Stimulated activated CD8-positive, alpha-beta memory T cell treated with anti-CD3 and anti-CD28 coated beads, Interleukin-7, amount 100 ng/mL, for 1 hour (primary cell): ENCODE data around the gene SRPX.

Source experiments
- DNase-seq, 2 donors: peaks; one replicate each; pipeline ENCODE4 v3.0.0-alpha.2; 2020; ENCODE audit warnings: low read depth in 2 of 2

SRPX gene, protein sequence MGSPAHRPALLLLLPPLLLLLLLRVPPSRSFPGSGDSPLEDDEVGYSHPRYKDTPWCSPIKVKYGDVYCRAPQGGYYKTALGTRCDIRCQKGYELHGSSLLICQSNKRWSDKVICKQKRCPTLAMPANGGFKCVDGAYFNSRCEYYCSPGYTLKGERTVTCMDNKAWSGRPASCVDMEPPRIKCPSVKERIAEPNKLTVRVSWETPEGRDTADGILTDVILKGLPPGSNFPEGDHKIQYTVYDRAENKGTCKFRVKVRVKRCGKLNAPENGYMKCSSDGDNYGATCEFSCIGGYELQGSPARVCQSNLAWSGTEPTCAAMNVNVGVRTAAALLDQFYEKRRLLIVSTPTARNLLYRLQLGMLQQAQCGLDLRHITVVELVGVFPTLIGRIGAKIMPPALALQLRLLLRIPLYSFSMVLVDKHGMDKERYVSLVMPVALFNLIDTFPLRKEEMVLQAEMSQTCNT

GRCh38 chrX:38220415-38221390 is at the start of gene SRPX:
TSS of gene SRPX (minus strand) at chrX:38220871. CDS start at chrX:38220792, 79 bp downstream.
- no peak for DNase-seq

DNA sequence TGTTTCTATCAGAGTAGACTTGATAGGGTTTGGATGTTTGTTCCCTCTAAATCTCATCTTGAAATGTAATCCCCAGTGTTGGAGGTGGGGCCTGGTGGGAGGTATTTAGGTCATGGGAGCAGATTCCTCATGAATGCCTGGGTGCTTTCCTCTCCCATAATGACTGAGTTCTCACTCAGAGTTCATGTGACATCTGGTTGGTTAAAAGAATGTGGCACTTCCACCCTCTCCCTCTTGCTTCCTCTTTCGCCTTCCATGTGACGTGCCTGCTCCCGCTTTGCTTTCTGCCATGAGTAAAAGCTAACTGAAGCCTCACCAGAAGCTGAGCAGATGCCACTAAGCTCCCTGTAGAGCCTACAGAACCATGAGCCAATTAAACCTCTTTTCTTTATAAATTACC is 47.3 kb upstream of the SRPX start:
- DNase-seq, result no peak

- DNase-seq, result no peak
Observed at GRCh38 chrX:38262715-38263620, 42.3 kb upstream of the SRPX start.

GRCh38 chrX:38260231-38260630 is 39.6 kb upstream of the SRPX start:
- no peak for DNase-seq

- DNase-seq, result no peak
Observed at GRCh38 chrX:38256019-38256418, 35.3 kb upstream of the SRPX start.

DNA sequence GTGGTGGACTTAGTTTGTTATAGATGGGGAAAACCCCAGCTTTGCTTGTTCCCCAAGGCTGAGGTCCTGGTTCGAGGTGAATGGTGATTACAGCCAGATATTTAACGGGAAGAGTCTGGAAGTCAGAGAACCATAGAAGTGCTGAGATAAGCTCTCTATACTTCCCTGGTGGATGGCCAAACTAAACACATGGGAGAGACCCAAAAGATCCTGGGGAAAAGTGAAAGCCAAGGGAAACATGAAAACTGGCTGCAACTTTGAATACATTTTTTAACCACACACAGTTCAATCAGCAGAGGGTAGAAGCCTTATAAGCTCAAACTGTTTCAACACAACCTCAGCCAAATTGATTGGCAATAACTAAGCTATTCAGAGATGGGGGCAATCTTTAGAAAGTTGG is 29.3 kb upstream of the SRPX start:
- no peak for DNase-seq

DNA sequence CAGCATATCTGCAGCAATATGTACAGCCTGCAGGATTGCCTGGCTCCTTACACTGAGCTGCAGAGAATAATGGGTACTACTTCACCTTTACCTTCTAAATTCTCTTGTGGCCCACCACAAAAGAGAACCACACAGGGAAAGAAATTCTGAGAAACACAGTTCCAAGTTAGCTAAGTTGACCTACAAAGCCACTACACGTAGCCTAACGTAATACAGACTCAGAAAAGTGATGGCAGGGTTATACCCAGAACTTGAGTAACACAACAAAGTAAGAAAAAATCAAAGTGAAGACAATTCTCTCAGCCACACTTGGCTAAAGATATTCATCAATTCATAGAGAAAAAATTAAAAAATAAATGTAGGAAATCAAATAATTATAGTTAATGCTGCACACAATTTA is 26.4 kb upstream of the SRPX start:
- no peak for DNase-seq

DNA sequence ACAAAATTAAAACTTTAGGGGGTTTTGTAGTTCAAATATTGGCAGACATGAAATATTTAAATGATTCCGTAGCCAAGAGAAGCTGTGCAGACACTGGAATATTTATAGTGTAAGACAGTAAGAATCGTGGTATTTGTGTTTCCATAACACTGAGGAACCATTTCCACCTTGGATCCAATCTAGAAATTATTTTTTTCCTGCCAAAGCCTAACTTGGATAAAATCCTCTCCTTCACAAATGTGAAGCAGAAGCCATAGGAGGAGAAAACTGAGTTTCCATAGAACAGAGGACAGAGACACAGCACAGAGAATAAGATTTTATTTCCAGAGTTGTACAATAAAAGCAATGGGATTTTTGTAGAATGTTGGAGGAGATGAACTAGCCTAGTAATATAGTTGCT is 19.9 kb upstream of the SRPX start:
- DNase-seq, result no peak

- DNase-seq, result no peak
Observed at GRCh38 chrX:38236901-38237615, 16.4 kb upstream of the SRPX start.

DNA sequence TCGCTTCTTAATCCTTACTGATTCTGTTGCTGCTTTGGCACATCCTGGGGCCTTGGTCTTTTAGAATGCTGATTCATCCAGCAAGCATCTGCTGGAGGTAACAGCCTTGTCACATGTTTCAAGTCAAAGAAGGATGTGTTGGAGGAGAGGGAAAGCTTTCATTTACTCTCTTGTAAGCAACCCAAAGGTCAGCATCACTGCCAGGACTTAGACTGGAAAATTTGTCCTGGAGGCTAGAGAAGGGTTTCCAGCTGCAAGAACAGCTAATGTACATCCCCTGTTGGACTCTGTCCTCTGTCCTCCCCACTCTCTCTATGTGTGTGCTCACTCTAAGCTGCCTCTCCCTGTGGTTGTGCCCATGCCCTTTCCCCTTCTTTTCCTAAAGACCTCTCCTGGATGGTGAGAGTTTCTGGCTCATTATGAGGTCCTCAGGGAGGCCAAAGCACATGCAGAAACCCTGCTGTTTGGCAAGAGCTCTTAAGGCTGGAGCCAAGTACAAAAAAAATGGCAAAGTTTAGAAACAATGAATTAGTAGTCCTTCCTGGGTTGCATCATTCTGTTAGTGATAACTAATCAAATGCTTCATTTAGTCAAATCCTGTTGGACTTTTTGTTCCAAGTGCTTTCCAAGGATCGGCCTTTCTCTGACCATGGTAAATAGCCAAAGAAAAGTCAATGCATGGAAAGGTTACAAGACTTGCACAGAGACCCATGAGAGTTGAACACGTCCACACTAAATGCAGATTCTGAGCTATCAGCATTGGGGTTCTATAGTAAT is 13.4 kb upstream of the SRPX start:
- no peak for DNase-seq

DNA sequence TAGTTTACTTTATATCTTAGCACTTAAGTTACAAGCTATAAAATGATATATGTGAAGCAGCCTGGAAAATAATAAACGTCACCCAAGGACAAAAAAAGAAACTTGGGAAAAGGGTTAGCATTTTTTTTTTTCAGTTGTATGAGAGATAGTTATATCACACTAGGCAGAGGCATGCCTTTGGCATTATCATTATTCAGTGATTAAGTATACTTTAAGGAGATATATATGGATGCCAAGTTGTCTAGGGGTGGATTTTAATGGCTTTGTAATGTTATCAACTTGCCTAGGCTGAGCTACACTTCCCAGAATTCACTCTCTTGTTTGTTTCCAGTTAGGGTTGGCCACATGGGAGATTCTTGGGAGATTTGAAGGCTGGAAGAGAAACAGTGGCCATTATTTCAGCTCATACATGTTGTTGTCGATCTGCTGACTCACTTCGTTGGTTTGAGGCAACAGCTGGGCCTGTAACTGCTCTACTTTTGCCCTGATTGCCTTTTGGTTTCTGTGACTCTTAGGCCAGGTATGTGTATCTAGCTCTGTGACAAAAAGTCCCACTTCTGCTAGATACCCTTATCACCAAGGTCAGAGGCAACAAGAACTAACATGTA is 11.5 kb upstream of the SRPX start:
- no peak for DNase-seq

GRCh38 chrX:38225093-38225492 is 4.4 kb upstream of the SRPX start:
- DNase-seq, result no peak

DNA sequence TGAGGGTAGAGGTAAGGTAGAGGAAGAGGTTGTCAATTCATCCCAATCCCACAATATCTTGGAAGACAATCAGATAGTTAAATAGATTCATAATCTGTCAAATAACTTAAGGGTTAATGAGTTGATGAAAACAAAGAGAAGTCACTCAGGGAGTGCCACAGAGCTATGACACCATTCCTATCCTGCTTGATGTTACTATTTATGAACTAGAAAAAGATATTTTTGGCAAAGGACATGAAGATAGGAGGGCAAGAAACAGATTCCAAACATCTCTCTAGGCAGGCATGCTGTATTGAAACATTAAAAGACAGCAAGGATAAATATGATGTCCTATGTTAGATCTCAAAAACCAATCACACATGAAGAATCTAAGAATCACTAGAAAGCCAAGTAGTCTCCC is 3.5 kb upstream of the SRPX start:
- no peak for DNase-seq

DNA sequence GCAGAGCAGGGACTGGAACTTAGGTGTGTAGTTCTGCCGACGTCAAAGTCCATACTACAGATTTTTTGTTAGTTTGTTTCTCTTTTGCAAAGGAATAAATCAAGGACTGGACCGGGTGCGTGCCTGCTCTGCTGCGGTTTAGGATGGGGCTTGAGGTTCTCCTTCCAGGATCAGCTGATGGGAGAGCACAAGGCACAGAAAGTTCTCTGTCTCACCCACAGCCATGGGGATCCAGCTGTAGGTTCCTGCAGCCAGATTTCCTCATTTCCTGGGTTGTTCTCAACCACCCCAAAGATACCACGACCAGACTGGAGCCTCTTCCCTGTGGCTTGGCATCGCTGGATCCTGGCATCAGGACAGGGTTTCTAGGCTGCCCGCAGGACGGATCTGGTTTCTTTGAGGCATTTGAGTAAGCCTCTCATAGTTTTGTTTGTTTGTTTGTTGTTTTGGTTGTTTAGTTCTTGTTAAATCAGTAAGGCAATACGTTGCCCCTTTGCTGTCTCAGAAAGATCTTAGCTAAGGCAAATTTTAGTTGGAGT is 789 bp upstream of the SRPX start:
- no peak for DNase-seq

GRCh38 chrX:38220024-38220414 is 652 bp downstream of the SRPX start:
- no peak for DNase-seq

DNA sequence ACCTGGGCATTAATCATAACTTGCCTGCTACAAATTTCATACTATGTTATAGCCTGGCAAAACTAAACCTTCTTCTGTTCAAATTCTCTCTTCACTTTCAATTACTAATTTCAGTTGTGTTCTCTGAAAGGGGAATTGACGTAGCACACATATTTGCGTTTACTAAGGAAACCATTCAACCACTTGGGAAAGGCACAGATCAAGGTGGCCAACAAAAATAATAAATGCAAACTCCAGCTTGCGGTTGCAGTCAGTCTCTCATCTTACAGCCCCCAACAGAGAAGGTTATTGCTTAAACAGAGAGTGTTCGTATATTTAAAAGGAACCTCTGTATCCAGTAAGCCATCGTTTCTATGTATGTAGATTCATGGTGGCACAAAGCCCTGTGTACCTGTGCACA is 4.0 kb downstream of the SRPX start:
- no peak for DNase-seq

DNA sequence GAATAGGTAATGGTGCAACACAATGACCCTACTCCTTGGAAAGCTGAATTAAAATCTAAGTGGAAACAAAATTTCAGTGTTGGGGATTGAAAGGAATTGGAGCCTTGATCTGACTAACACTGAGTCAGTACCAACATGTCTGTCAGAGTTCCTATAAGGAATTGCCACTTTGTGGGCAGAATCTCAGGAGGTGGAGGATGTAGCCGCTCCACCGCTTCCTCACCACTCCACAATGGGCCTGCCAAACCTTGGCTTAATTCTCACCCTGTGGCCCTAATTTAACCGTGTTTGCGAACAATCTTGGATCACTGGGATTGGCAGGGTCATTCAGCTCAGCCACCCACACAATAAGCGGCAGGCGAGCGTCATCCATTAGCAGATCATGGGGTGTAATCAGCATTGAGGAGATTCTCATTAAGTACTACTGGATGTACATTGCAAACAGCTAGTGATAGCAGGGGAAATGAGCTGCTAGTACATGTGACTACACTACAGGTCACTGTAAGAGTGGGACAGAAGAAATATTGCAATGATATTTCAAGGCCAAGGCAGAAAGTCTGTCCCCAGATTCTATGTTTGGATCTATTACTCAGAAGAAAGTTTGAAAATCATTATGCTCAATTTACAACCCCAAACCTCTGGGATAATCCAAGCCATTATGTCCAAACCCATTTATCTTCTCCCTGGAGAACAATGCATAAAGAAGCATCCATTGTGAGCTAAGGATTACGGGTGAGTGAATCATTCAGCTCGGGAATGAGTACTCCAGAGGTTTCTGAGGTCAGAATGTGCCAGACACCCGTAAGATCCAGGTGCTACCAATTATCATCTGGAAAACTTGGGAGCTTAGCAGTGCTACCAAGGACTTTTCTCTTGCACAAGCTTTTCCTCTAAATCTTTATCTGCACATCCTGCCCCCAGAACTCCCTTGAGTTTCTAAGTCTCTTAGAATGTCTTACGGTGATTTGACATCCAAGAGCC is 5.8 kb downstream of the SRPX start:
- no peak for DNase-seq

GRCh38 chrX:38214044-38214443 is 6.6 kb downstream of the SRPX start:
- no peak for DNase-seq
